ENCODE data around the gene BSPRY.
"Not testable (repeated sequence)": the region's sequence is repeated elsewhere in the genome, so short reads cannot be mapped to it uniquely, and the experiment has no call there.

GRCh38 chr9:113379094-113379828 is 29.9 kb downstream of the BSPRY start:
- TF ChIP-seq, protein P1, sequence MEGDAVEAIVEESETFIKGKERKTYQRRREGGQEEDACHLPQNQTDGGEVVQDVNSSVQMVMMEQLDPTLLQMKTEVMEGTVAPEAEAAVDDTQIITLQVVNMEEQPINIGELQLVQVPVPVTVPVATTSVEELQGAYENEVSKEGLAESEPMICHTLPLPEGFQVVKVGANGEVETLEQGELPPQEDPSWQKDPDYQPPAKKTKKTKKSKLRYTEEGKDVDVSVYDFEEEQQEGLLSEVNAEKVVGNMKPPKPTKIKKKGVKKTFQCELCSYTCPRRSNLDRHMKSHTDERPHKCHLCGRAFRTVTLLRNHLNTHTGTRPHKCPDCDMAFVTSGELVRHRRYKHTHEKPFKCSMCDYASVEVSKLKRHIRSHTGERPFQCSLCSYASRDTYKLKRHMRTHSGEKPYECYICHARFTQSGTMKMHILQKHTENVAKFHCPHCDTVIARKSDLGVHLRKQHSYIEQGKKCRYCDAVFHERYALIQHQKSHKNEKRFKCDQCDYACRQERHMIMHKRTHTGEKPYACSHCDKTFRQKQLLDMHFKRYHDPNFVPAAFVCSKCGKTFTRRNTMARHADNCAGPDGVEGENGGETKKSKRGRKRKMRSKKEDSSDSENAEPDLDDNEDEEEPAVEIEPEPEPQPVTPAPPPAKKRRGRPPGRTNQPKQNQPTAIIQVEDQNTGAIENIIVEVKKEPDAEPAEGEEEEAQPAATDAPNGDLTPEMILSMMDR (IDR thresholded peaks at IDR 0.05; ENCODE audit: insufficient read depth, low read length): not testable (repeated sequence)
- not testable (repeated sequence) for TF ChIP-seq GABPA (IDR thresholded peaks at IDR 0.05; ENCODE audit: low read depth)

All from HL-60 (cell line).